IPS DF 4.7 (cell line): ENCODE data around the gene KCTD16.

Experiments
- DNase-seq: peaks from one replicate; pipeline ENCODE4 v3.0.0-alpha.2; 2013; ENCODE audit warnings: low spot score; ENCODE audit errors: extremely low read depth

The KCTD16 gene

GRCh38 chr5:144170276-144171024 lies at the start of gene KCTD16, which contains the start of gene YIPF5:
Gene KCTD16, plus strand, starts transcription at chr5:144170873.
Gene YIPF5, minus strand, starts transcription at chr5:144170659. Its CDS starts 704 bp downstream, at chr5:144169955.
- DNase-seq, result peak; percentile 87

- DNase-seq, result no peak
Observed at GRCh38 chr5:144121577-144121976, 49.1 kb upstream of the KCTD16 start.

GRCh38 chr5:144122081-144122480 lies 48.6 kb upstream of the KCTD16 start:
- no peak for DNase-seq

GRCh38 chr5:144122641-144123040 lies 48.0 kb upstream of the KCTD16 start:
- no peak for DNase-seq

GRCh38 chr5:144125163-144125726 lies 45.4 kb upstream of the KCTD16 start:
- DNase-seq, result no peak

- DNase-seq, result no peak
Observed at GRCh38 chr5:144126707-144127106, 44.0 kb upstream of the KCTD16 start.

GRCh38 chr5:144128844-144129243 lies 41.8 kb upstream of the KCTD16 start:
- DNase-seq, result no peak

GRCh38 chr5:144130306-144130705 lies 40.4 kb upstream of the KCTD16 start:
- no peak for DNase-seq

- no peak for DNase-seq
Observed at GRCh38 chr5:144131261-144131660, 39.4 kb upstream of the KCTD16 start.

- DNase-seq, result no peak
Observed at GRCh38 chr5:144133050-144133633, 37.5 kb upstream of the KCTD16 start.

- DNase-seq, result no peak
Observed at GRCh38 chr5:144134194-144134826, 36.4 kb upstream of the KCTD16 start.

- DNase-seq, result no peak
Observed at GRCh38 chr5:144135113-144135762, 35.4 kb upstream of the KCTD16 start.

GRCh38 chr5:144139586-144139985 lies 31.1 kb upstream of the KCTD16 start:
- DNase-seq, result no peak

- DNase-seq, result no peak
Observed at GRCh38 chr5:144141585-144141984, 29.1 kb upstream of the KCTD16 start.

- DNase-seq, result no peak
Observed at GRCh38 chr5:144142139-144142823, 28.4 kb upstream of the KCTD16 start.

- no peak for DNase-seq
Observed at GRCh38 chr5:144142824-144143162, 27.9 kb upstream of the KCTD16 start.

GRCh38 chr5:144143625-144144024 lies 27.0 kb upstream of the KCTD16 start:
- no peak for DNase-seq

- no peak for DNase-seq
Observed at GRCh38 chr5:144144956-144145751, 25.5 kb upstream of the KCTD16 start.

GRCh38 chr5:144151026-144151425 lies 19.6 kb upstream of the KCTD16 start:
- DNase-seq, result no peak

- DNase-seq, result no peak
Observed at GRCh38 chr5:144156767-144157171, 13.9 kb upstream of the KCTD16 start.
